Measurements from ENCODE around the gene TSSK2. TPM values are rescaled to one million over a fixed set of nuclear protein-coding genes. Genes with fewer than 3 reads are reported as not detected.

TSSK2 gene
- total and polyA plus RNA-seq, 2 of the 8 experiments (the other 6 are each of a cell fraction or from before 2014, with no cell fraction given), result not detected

DNA sequence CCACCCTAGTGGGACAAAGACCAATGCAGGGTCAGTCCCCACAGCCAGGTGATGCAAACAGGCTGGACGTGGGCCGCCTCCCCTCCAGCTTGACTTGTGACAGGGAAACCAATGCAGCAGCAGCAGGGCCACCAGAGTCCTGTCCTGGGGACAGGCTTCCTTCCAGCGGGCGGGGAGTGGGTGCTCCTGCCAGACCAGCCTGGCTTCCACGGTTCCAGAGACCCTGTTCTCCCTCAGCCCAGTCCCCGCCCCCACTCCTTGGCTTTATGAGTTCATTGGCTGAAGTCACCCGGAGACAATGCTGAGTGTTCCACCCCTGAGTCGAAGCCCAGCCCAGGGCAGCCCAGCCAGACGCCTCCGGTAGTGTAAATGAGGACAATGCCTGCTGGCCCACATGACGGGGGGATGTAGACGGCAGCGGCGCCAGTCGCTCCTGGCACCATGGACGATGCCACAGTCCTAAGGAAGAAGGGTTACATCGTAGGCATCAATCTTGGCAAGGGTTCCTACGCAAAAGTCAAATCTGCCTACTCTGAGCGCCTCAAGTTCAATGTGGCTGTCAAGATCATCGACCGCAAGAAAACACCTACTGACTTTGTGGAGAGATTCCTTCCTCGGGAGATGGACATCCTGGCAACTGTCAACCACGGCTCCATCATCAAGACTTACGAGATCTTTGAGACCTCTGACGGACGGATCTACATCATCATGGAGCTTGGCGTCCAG, at the start of gene TSSK2 (continued):
- TF ChIP-seq, protein P1, sequence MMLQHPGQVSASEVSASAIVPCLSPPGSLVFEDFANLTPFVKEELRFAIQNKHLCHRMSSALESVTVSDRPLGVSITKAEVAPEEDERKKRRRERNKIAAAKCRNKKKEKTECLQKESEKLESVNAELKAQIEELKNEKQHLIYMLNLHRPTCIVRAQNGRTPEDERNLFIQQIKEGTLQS (IDR thresholded peaks at IDR 0.05; ENCODE audit: insufficient read depth, low read depth, low read length), result no peak
- TF ChIP-seq, protein P2, sequence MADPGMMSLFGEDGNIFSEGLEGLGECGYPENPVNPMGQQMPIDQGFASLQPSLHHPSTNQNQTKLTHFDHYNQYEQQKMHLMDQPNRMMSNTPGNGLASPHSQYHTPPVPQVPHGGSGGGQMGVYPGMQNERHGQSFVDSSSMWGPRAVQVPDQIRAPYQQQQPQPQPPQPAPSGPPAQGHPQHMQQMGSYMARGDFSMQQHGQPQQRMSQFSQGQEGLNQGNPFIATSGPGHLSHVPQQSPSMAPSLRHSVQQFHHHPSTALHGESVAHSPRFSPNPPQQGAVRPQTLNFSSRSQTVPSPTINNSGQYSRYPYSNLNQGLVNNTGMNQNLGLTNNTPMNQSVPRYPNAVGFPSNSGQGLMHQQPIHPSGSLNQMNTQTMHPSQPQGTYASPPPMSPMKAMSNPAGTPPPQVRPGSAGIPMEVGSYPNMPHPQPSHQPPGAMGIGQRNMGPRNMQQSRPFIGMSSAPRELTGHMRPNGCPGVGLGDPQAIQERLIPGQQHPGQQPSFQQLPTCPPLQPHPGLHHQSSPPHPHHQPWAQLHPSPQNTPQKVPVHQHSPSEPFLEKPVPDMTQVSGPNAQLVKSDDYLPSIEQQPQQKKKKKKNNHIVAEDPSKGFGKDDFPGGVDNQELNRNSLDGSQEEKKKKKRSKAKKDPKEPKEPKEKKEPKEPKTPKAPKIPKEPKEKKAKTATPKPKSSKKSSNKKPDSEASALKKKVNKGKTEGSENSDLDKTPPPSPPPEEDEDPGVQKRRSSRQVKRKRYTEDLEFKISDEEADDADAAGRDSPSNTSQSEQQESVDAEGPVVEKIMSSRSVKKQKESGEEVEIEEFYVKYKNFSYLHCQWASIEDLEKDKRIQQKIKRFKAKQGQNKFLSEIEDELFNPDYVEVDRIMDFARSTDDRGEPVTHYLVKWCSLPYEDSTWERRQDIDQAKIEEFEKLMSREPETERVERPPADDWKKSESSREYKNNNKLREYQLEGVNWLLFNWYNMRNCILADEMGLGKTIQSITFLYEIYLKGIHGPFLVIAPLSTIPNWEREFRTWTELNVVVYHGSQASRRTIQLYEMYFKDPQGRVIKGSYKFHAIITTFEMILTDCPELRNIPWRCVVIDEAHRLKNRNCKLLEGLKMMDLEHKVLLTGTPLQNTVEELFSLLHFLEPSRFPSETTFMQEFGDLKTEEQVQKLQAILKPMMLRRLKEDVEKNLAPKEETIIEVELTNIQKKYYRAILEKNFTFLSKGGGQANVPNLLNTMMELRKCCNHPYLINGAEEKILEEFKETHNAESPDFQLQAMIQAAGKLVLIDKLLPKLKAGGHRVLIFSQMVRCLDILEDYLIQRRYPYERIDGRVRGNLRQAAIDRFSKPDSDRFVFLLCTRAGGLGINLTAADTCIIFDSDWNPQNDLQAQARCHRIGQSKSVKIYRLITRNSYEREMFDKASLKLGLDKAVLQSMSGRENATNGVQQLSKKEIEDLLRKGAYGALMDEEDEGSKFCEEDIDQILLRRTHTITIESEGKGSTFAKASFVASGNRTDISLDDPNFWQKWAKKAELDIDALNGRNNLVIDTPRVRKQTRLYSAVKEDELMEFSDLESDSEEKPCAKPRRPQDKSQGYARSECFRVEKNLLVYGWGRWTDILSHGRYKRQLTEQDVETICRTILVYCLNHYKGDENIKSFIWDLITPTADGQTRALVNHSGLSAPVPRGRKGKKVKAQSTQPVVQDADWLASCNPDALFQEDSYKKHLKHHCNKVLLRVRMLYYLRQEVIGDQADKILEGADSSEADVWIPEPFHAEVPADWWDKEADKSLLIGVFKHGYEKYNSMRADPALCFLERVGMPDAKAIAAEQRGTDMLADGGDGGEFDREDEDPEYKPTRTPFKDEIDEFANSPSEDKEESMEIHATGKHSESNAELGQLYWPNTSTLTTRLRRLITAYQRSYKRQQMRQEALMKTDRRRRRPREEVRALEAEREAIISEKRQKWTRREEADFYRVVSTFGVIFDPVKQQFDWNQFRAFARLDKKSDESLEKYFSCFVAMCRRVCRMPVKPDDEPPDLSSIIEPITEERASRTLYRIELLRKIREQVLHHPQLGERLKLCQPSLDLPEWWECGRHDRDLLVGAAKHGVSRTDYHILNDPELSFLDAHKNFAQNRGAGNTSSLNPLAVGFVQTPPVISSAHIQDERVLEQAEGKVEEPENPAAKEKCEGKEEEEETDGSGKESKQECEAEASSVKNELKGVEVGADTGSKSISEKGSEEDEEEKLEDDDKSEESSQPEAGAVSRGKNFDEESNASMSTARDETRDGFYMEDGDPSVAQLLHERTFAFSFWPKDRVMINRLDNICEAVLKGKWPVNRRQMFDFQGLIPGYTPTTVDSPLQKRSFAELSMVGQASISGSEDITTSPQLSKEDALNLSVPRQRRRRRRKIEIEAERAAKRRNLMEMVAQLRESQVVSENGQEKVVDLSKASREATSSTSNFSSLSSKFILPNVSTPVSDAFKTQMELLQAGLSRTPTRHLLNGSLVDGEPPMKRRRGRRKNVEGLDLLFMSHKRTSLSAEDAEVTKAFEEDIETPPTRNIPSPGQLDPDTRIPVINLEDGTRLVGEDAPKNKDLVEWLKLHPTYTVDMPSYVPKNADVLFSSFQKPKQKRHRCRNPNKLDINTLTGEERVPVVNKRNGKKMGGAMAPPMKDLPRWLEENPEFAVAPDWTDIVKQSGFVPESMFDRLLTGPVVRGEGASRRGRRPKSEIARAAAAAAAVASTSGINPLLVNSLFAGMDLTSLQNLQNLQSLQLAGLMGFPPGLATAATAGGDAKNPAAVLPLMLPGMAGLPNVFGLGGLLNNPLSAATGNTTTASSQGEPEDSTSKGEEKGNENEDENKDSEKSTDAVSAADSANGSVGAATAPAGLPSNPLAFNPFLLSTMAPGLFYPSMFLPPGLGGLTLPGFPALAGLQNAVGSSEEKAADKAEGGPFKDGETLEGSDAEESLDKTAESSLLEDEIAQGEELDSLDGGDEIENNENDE (IDR thresholded peaks at IDR 0.05; ENCODE audit: insufficient replicate concordance, low read length), result no peak
- TF ChIP-seq SP2 (IDR thresholded peaks at IDR 0.05; ENCODE audit: low read length), result no peak

All from H1 (cell line).